GM21515 (cell line): ENCODE data around the gene SRC.

Experiments used
- ATAC-seq: cut with Tn5 transposase; IDR thresholded peaks from one replicate; pipeline ENCODE4 v1.9.1; 2021; ENCODE audit not compliant: unreplicated experiment

SRC gene

DNA sequence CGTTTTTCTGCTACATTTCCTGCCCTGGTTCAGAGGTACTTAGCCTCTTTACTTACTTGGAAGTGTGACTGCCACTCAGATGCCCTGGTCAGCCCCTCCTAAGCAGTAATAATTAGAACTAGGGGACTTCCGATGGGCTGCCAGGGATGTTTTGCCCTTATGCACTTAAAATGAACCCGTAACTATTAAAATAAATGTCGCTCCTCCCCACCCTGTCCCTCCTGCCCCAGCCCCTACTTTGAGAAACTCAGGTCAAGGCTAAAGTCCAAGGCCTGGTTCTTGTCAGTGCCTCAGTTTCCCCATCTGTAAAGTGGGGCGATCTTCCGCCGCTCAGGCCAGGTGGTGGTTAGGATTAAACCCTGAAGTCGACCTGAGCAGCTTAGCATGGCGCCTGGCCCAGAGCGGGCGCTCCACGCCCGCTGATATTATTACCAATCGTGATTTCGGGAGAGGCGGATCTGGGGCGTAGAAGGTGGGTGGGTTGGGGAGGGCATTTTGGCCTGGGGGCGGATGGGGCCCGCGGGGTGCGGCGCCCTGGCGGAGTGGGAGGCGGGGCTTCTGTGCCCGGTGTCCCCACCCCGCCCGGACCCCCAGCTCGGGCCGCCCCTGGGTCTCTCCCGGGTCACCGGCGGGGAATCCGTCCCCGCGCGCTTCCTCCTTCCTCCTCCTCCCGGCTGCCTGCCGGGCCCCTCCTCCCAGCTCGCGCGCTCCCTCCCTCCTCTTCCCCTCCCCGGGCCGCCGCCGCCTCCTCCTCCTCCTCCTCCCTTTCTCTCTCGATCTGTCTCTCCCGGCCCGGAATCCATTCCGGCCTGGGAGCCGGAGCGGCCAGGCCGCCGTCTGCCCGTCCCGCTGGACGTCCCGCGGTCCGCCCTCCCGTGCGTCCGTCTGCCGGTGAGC is at the start of gene SRC:
Gene SRC, plus strand, starts transcription at position 802 of the 897 bp plus-strand sequence. CDS start 38,014 bp downstream, outside the sequence.
- no peak for ATAC-seq

GRCh38 chr20:37296371-37296770 is 49.6 kb upstream of the SRC start:
- no peak for ATAC-seq

GRCh38 chr20:37297066-37297736 is 48.7 kb upstream of the SRC start:
- ATAC-seq, result no peak

DNA sequence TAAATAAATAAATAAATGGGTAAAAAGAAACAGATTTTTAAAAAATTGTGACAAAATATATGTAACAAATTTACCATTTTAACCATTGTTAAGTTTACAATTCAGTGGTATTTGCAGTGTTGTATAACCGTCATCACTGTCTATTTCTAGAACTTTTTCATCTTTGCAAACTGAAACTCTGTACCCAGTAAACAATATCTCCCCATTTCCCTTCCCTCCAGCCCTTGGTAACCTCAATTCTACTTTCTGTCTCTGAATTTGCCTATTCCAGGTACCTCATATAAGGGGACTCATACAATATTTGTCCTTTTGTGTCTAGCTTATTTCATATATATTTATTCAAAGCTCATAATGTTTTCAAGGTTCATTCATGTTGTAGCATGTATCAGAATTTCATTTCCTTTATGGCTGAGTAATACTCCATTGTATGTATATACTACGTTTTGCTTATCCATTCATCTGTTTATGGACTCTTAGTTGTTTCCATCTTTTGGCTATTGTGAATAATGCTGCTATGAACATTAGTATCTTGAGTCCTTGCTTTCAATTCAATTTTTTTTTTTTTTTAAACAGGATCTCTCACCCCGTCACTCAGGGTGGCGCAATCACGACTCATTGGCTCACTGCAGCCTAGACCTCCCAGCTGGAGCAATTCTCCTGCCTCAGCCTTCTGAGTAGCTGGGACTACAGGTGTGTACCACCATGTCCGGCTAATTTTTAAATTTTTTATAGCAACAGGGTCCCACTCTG is 47.6 kb upstream of the SRC start:
- ATAC-seq, result no peak

DNA sequence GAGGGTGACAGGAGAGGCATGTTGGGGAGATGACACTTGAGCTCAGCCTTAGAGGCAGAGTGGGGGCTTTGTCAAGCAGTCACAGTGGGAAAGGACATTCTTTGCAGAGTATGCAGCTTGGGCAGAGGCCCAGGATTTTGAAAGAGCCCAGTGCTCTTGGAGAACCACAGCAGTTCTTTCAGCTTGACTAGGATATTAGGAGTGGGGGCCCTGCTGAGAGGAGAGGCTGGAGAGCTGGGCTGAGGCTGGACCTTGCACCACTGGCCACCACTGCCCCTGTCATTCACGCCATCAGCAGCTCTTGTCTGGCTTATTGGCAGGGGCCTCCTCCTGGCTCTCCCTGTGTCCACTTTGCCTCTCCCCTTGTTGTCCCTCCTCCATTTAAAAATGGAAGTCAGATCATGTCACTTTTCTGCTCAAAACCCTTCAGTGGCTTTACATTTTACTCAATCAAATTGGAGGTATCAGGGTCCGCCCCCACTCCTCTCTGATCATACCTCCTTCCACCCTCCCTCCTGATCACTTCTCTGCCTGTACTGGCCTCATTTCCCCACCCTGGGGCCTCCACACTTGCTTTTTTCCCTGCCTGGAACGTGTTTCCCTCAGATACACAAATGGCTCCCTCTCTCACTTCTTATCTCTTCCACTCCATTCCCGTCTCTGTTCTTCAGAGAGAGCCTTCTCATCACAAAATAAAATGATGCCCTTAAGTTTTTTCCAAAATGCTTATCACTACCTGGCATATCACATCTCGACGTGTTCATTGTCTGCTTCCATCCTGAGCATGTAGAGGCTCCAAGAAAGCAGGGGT is 46.0 kb upstream of the SRC start:
- ATAC-seq, result no peak

- no peak for ATAC-seq
Measured at GRCh38 chr20:37301120-37301519, 44.8 kb upstream of the SRC start.

- no peak for ATAC-seq
Measured at GRCh38 chr20:37301558-37301957, 44.4 kb upstream of the SRC start.

GRCh38 chr20:37302981-37303380 is 43.0 kb upstream of the SRC start:
- no peak for ATAC-seq

GRCh38 chr20:37303637-37304036 is 42.3 kb upstream of the SRC start:
- no peak for ATAC-seq

DNA sequence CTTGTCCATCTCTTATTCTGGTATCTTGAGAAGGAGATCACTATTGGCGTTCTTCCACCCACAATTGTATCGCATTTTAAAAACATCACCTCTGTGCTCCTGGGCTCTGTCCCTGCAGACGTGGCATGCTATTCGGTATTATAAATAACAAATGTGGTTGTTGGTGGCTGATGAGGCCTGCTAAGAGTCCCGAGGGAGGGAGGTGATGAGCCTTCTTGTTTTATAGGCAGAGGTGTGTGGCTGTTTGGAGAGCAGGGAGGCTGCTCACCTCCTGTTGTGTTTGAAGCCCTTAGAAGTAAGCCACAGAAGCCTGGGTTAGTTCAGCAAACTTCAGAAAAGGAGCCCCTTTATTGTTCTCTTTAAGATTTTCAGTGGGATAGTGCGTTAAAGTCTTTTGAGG is 40.9 kb upstream of the SRC start:
- no peak for ATAC-seq

- no peak for ATAC-seq
Measured at GRCh38 chr20:37305839-37306238, 40.1 kb upstream of the SRC start.

DNA sequence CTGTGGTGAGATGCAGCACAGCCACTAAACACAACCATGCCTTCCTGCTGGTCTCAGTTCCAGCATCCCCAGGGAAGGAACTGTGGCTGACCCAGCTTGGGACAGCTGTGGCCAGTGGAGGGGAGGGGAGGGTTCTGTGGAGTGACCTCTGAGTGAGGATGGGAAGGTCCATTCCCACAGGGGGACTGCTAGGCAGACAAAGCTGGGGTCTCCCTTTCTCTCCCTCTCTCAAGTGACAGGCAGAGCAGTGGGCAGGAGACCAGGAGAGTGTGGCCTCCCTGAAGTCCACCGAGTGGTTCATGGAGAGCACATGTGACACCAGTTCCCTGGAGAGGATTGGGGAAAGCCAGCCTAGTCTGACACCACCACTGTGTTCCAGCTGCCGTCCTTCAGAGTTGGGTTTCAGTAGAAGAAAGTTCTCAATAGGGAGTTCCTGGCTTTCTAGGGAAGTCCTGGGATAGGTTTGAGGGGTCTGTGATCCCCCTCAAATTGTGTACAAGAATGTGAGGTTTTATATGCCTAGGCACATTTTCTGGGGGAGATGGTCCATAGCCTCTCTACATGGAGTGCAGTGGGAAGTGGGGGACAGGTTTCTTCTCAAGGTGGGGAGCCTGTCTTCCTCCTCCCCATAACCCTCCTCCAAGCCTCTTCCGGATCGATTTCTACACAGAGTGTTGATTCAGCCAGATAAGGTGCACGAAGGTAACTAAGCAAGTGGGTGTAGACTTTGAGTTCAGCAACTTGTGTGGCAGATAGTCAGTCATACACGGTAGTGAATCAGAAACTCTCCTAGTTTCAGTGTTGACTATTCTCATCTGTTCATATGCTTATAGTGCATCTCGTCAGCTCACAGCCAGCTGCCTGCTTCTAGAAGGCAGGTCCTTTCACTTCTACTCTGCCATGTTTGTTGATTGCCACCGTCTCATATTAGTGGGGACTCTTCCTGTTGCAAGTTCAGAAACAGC is 37.6 kb upstream of the SRC start:
- peak; percentile 85 for ATAC-seq

DNA sequence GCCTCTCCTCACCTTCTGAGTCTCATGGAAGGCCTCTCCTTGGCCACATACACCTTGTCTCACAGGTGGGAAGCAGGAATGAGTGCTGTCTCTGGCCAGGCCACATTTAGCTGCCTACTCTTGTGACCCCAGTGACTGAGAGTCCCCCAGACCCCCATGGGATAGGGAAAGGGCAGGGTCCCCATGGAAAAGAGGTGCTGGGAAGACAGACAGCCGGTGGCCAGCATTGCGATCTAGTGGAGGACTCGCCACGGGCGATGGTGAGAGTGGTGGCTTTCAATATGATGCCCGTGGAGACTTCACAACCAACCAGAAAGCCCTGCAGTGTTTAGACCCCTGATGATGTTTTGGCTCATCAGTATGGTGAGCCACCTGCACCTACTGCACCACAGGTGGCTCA is 36.6 kb upstream of the SRC start:
- no peak for ATAC-seq

DNA sequence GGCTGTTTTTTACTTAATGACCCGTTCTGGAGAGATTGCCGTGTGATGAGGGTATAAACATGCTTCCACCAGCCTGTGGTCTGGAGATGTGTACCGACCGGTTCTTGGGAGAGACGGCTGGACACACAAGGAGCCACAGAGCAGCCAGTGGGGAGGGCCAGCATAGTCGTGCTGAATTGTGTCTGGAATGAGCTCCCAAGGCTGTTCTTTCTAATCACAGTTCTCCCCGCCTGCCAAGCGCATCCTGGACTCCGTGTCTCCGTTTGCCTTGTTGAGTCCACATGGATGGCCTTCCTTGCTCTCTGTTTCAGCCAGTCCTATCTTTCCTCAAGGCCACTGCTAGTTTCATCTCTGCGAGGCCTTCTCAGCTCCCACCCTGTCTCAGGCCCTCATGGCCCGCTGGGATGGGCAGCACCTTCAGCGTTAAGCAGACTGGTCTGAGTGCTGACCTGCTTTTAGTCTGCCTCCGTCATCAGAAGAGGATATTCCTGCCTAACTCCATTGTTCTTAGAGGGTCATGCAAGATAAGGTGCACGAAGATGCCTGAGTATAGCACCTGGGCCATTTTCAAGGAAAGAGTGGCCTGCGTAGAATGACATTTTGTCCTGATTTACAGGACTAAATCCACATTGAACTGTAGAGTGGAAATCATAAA is 35.9 kb upstream of the SRC start:
- no peak for ATAC-seq

DNA sequence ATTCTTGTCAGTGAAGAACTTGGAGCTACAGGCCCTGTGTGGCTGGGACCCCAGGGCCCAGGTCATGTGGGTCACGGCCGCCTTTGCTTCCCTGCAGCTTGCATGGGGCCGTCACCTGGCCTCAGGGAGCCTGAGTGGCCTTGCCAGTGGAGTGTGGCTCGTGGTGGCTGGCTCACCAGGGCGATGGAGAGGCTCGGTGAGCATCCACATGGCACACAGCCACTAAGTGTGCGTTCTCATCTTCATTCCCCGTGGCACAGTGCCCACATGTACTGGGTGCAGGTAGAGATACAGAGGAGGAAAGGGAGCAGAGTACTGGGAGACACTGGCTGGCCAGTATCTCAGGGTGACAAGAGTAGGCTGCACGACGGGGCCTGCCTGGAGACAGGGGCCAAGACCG is 35.0 kb upstream of the SRC start:
- no peak for ATAC-seq

DNA sequence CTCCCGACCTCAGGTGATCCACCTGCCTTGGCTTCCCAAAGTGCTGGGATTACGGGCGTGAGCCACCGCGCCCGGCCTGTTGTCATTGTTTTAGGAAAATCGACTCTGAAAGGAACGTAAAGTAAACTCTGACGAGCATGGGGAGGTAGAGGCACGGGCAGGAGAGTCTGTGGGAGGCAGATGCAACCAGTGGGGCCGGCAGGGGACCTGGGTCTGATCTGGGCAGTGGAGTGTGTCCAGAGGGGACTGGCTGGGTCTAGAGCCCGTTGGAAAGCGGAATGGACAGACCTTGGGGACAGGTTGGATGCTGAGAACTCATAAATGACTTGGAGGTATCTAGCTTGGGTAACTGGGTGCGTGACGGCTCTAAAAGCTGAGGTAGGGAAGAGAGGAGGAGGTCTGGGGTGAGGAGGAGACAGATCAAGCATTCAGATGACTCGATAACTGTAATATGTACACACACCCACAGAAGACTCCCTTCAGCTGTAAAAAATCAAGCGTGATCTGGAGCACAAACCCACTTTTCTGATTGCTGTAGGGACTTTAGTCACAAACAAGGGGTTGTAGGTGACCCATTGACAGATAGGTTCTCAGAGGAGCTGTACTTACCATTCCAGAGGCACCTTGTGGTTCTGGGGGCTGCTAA is 34.1 kb upstream of the SRC start:
- ATAC-seq, result no peak

DNA sequence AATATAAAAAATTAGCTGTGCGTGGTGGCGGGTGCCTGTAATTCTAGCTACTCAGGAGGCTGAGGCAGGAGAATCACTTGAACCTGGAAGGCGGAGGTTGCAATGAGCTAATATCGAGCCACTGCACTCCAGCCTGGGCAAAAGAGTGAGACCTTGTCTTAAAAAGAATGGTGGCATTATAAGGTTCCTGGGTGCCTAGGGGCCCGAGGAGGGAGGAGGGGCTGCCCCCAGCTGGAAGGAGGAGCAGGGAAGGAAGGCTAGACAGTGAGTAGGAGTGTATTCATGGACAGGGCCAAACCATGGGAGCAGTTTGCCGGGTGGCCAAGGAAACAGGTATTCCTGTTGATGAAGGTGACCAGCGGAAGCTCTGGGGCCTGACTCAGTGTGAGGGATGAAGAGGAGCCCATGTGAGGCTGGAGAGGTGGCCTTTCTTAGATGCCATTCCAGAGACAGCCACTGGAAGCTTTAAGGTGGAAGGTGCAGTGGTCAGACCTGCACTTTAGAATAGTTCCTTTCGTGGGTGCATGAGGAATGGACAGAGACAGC is 32.3 kb upstream of the SRC start:
- no peak for ATAC-seq

DNA sequence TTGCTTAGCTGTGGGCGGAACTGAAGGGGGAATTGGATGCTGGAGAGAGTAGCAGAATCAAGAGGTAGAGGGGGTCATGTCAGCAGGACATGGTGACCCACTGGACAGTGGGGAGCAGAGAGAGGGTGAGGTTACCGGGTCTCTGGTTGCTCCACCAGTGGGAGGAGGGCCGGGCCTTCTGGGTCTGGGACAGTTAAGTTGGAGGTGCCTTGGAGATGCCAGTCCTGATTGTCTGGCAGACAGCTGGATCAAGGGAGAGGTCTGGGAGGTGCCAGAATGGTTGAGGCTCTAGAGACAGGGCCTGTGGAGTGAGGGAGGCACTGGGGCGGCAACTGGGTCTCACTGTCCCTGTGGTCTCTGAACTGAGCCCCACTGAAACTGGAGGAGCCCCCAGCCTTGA is 31.8 kb upstream of the SRC start:
- ATAC-seq, result no peak
